Measurements from ENCODE around the gene IGFL4. TPM values are rescaled to one million over a fixed set of nuclear protein-coding genes. Genes with fewer than 3 reads are reported as not detected.

The IGFL4 gene
- total RNA-seq, 1 experiment from 2014 or later = not detected

GRCh38 chr19:46081928-46082727 is 41.3 kb upstream of the IGFL4 start:
- ATAC-seq = 0 out of 2 replicates have a peak, but pooled peaks have one; percentile 26
- Histone ChIP-seq H3K79me2 (ENCODE audit: low read length) (no peaks in the 10 kb centered on the region), H3K27me3 (ENCODE audit: low read length) (peaks cover 5% of the 10 kb centered on the region), H3K4me1 (ENCODE audit: insufficient read depth, low read length) (peaks cover 12% of the 10 kb centered on the region), H3K4me3 (ENCODE audit: low read length) (no peak overlapping the region), H3K9ac (ENCODE audit: low read length) (no peak overlapping the region), H3K9me2 (replicated peaks; ENCODE audit: low read length) (no peaks in the 10 kb centered on the region), H3K9me3 (ENCODE audit: low read length) (0 out of 2 replicates have a peak, but pooled peaks cover 5% of the 10 kb centered on the region), H2AFZ (ENCODE audit: low read length) (no peak overlapping the region), H3K36me3 (ENCODE audit: low read depth, low read length) (no peaks in the 10 kb centered on the region), H3F3A (ENCODE audit: low read length, unreplicated experiment) (no peaks in the 10 kb centered on the region), H3K27ac (ENCODE audit: low read length) (no peak overlapping the region), H3K4me2 (ENCODE audit: low read length) (no peak overlapping the region), H4K20me1 (ENCODE audit: low read length) (no peaks in the 10 kb centered on the region)
- ChIA-PET CTCF (interaction anchor here (0.6 to 1.4 kb wide), 3 partner anchors 93 to 190 kb away, joined by 3 to 13 read pairs (median 5); no protein-coding TSS in a partner anchor), POLR2A (ENCODE audit: unreplicated experiment) (no interaction called here)
- BruUV-seq (replicated peaks) = no TSS peak
- DNase-seq = peak; percentile 65
- intact Hi-C loops (cut with micrococcal nuclease) = loop anchor here (1.0 kb wide), 2 partner anchors 107 to 183 kb away; no protein-coding TSS in a partner anchor
- TF ChIP-seq CTCF (conservative IDR thresholded peaks at IDR 0.05; ENCODE audit: low read depth, low read length) (peak; percentile 68), EZH2 (IDR thresholded peaks at IDR 0.05; ENCODE audit: low read length, unreplicated experiment) (no peak), EZH2phosphoT487 (IDR thresholded peaks at IDR 0.05; ENCODE audit: borderline replicate concordance, low read length) (no peak)

DNA sequence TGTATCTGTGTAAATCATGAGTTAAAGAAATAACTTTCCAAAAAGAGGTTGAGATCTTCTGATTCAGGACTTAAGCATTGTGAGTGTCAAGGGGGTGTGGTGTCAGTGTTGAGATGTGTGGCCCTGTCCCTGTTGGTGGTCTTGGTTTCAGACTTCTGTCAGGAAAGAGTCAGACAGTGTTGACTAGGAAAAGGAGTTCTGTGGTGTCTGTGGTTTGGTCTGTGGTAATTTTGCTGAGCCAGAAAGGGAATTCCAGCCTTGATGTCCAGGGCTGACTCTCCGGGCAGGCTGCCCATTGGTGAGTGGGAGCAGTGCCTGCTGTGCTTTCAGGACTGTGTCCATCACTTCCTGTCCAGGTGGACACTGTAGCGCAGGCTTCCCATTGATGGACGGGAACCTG is 39.8 kb upstream of the IGFL4 start:
- no peaks in the 10 kb centered on the region for H3K36me3 ChIP-seq (ENCODE audit: low read depth, low read length)
- H3K27me3 ChIP-seq (ENCODE audit: low read length) = peaks cover 19% of the 10 kb centered on the region
- DNase-seq (peak; percentile 50), ATAC-seq (peak; percentile 44)
- no peaks in the 10 kb centered on the region for H4K20me1 ChIP-seq (ENCODE audit: low read length)
- no peaks in the 10 kb centered on the region for H3K9me3 ChIP-seq (ENCODE audit: low read length)
- H3K79me2 ChIP-seq (ENCODE audit: low read length) = no peaks in the 10 kb centered on the region
- BruUV-seq (replicated peaks) = no TSS peak
- no peak overlapping the region for H3K4me3 ChIP-seq (ENCODE audit: low read length)
- CTCF ChIA-PET = no interaction called here
- no peaks in the 10 kb centered on the region for H3K9me2 ChIP-seq (replicated peaks; ENCODE audit: low read length)
- H3F3A ChIP-seq (ENCODE audit: low read length, unreplicated experiment) = no peaks in the 10 kb centered on the region
- intact Hi-C loops (cut with micrococcal nuclease) = no loop called here
- POLR2A ChIA-PET (ENCODE audit: unreplicated experiment) = no interaction called here
- H3K4me2 ChIP-seq (ENCODE audit: low read length) = no peak overlapping the region
- TF ChIP-seq EZH2phosphoT487 (IDR thresholded peaks at IDR 0.05; ENCODE audit: borderline replicate concordance, low read length) (no peak), EZH2 (IDR thresholded peaks at IDR 0.05; ENCODE audit: low read length, unreplicated experiment) (no peak), CTCF (conservative IDR thresholded peaks at IDR 0.05; ENCODE audit: low read depth, low read length) (no peak)
- no peak overlapping the region for H3K9ac ChIP-seq (ENCODE audit: low read length)
- no peak overlapping the region for H2AFZ ChIP-seq (ENCODE audit: low read length)
- H3K4me1 ChIP-seq (ENCODE audit: insufficient read depth, low read length) = peaks cover 12% of the 10 kb centered on the region
- no peak overlapping the region for H3K27ac ChIP-seq (ENCODE audit: low read length)

GRCh38 chr19:46079576-46079975 is 38.8 kb upstream of the IGFL4 start:
- H3K4me2 ChIP-seq (ENCODE audit: low read length) = no peak overlapping the region
- no peak overlapping the region for H2AFZ ChIP-seq (ENCODE audit: low read length)
- BruUV-seq (replicated peaks) = no TSS peak
- POLR2A ChIA-PET (ENCODE audit: unreplicated experiment) = no interaction called here
- no peaks in the 10 kb centered on the region for H4K20me1 ChIP-seq (ENCODE audit: low read length)
- no peaks in the 10 kb centered on the region for H3K9me2 ChIP-seq (replicated peaks; ENCODE audit: low read length)
- peaks cover 28% of the 10 kb centered on the region for H3K27me3 ChIP-seq (ENCODE audit: low read length)
- ATAC-seq (no peak), DNase-seq (no peak)
- no peak for TF ChIP-seq EZH2 (IDR thresholded peaks at IDR 0.05; ENCODE audit: low read length, unreplicated experiment)
- TF ChIP-seq EZH2phosphoT487 (IDR thresholded peaks at IDR 0.05; ENCODE audit: borderline replicate concordance, low read length) = no peak
- TF ChIP-seq CTCF (conservative IDR thresholded peaks at IDR 0.05; ENCODE audit: low read depth, low read length) = no peak
- no peak overlapping the region for H3K4me3 ChIP-seq (ENCODE audit: low read length)
- H3F3A ChIP-seq (ENCODE audit: low read length, unreplicated experiment) = no peaks in the 10 kb centered on the region
- no peak overlapping the region for H3K9ac ChIP-seq (ENCODE audit: low read length)
- CTCF ChIA-PET = interaction anchor here (0.6 kb wide), 1 partner anchor 101 kb away, joined by 3 read pairs; no protein-coding TSS in a partner anchor
- peaks cover 12% of the 10 kb centered on the region for H3K4me1 ChIP-seq (ENCODE audit: insufficient read depth, low read length)
- no peak overlapping the region for H3K27ac ChIP-seq (ENCODE audit: low read length)
- H3K9me3 ChIP-seq (ENCODE audit: low read length) = no peaks in the 10 kb centered on the region
- no peaks in the 10 kb centered on the region for H3K36me3 ChIP-seq (ENCODE audit: low read depth, low read length)
- intact Hi-C loops (cut with micrococcal nuclease) = no loop called here
- no peaks in the 10 kb centered on the region for H3K79me2 ChIP-seq (ENCODE audit: low read length)
